ENCODE measurements around the gene HEATR5A. TPM values are rescaled to one million over a fixed set of nuclear protein-coding genes. Genes with fewer than 3 reads are reported as not detected.
"Not testable (repeated sequence)": the region's sequence is repeated elsewhere in the genome, so short reads cannot be mapped to it uniquely, and the experiment has no call there.

Gene HEATR5A
- total RNA-seq, 4 donors from 2014 or later: 15.3 to 58.4 (median 38.5) TPM

DNA sequence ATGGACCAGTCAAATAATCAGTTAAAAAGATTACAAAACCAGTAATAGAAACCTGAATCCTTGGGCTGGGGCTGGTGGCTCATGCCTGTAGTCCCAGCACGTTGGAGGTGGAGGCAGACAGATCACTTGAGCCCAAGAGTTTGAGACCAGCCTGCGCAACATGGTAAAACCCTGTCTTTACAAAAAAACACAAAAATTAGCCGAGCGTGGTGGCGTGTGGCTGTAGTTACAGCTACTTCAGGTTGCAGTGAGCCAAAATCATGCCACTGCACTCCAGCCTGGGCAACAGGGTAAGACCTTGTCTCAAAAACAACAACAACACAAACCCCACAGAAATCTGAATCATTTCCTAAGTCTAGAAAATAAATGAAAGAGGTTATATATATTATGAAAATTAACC lies 100.6 kb downstream of the HEATR5A start:
- in situ Hi-C loops (cut with MboI; ENCODE audit: low pct_ligation_motif_present in 1 of 4, low pct_unique_long_range_greater_than_20kb in 1 of 4, low sequenced_read_pairs in 3 of 4): no loop called here
- no peak overlapping the region for H3K27ac ChIP-seq
- H3K36me3 ChIP-seq: peaks cover 0 to 33% (median 13%) of the 10 kb centered on the region in 4 donors
- TF ChIP-seq, protein P1, sequence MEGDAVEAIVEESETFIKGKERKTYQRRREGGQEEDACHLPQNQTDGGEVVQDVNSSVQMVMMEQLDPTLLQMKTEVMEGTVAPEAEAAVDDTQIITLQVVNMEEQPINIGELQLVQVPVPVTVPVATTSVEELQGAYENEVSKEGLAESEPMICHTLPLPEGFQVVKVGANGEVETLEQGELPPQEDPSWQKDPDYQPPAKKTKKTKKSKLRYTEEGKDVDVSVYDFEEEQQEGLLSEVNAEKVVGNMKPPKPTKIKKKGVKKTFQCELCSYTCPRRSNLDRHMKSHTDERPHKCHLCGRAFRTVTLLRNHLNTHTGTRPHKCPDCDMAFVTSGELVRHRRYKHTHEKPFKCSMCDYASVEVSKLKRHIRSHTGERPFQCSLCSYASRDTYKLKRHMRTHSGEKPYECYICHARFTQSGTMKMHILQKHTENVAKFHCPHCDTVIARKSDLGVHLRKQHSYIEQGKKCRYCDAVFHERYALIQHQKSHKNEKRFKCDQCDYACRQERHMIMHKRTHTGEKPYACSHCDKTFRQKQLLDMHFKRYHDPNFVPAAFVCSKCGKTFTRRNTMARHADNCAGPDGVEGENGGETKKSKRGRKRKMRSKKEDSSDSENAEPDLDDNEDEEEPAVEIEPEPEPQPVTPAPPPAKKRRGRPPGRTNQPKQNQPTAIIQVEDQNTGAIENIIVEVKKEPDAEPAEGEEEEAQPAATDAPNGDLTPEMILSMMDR (IDR thresholded peaks at IDR 0.05): no peak
- TF ChIP-seq EP300 (IDR thresholded peaks at IDR 0.05; ENCODE audit: low read depth) (no peak), POLR2AphosphoS5 (IDR thresholded peaks at IDR 0.05) (no peak), POLR2A (IDR thresholded peaks at IDR 0.05) (no peak)
- no peak for DNase-seq
- H3K9me3 ChIP-seq: no peaks in the 10 kb centered on the region
- no peak overlapping the region for H3K4me3 ChIP-seq
- no peaks in the 10 kb centered on the region for H3K27me3 ChIP-seq
- H3K4me1 ChIP-seq: no peaks in the 10 kb centered on the region
- intact Hi-C loops (cut with DNase I; ENCODE audit: low total_unique reads): no loop called here
- 92 to 97% methylated on average over 2 to 5 of the region's 5 CpGs for WGBS, 2 donors (ENCODE audit: low coverage in 1 of 2)

DNA sequence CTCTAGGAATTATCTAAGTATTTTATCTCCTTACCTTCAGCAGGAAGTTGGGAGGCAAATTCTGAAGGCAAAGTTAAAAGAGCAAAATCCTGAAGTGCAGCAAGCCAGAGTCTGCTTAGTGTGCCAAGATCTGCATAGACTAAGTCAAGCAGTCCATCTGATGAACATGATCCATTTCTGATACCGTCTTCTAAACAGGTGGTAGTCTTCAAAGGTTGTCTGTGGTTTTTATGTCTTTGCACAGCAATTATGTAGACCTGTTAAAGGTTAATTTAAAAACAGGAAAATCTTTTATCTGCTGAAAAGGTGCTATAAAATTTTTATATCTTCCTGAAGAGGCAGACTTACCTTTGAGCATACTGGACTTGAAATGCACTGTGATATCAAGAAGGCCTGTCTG lies 107.4 kb downstream of the HEATR5A start:
- Histone ChIP-seq H3K36me3 (peaks cover 0 to 51% (median 11%) of the 10 kb centered on the region in 4 donors), H3K4me1 (peaks cover 0 to 11% (median 0%) of the 10 kb centered on the region in 4 donors), H3K9me3 (no peaks in the 10 kb centered on the region), H3K4me3 (no peak overlapping the region), H3K27ac (peak overlapping the region in 1 of 4 donors; percentile 26), H3K27me3 (no peaks in the 10 kb centered on the region)
- no peak for DNase-seq
- peak in 1 of 3 donors; percentile 23 for TF ChIP-seq POLR2AphosphoS5 (IDR thresholded peaks at IDR 0.05)
- TF ChIP-seq, protein P1 (IDR thresholded peaks at IDR 0.05): no peak
- WGBS, 2 donors (ENCODE audit: low coverage in 1 of 2): 44 to 80% methylated on average over 1 of the region's 1 CpG
- in situ Hi-C loops (cut with MboI; ENCODE audit: low pct_ligation_motif_present in 1 of 4, low pct_unique_long_range_greater_than_20kb in 1 of 4, low sequenced_read_pairs in 3 of 4) (no loop called here), intact Hi-C loops (cut with DNase I; ENCODE audit: low total_unique reads) (no loop called here)

DNA sequence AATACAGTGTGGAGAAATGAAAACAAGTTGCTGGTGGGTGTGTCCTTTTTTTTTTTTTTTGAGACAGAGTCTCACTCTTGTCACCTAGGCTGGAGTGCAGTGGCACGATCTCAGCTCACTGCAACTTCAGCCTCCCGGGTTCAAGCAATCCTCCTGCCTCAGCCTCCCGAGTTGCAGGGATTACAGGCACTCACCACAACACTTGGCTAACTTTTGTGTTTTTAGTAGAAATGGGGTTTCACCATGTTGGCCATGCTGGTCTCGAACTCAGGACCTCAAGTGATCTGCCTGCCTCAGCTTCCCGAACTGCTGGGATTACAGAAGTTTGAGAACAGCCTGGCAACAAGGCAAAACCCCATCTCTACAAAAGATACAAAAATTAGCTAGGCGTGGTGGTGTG lies 108.0 kb downstream of the HEATR5A start:
- Histone ChIP-seq H3K4me1 (peaks cover 0 to 11% (median 2%) of the 10 kb centered on the region in 4 donors), H3K36me3 (peaks cover 0 to 50% (median 13%) of the 10 kb centered on the region in 4 donors), H3K27ac (peak overlapping the region in 1 of 4 donors; percentile 26)
- H3K9me3 ChIP-seq; intact Hi-C loops (cut with DNase I; ENCODE audit: low total_unique reads); H3K4me3 ChIP-seq; DNase-seq; H3K27me3 ChIP-seq; in situ Hi-C loops (cut with MboI; ENCODE audit: low pct_ligation_motif_present in 1 of 4, low pct_unique_long_range_greater_than_20kb in 1 of 4, low sequenced_read_pairs in 3 of 4): not testable (repeated sequence)
- WGBS, 2 donors (ENCODE audit: low coverage in 1 of 2): 90 to 93% methylated on average over 3 to 6 of the region's 6 CpGs

DNA sequence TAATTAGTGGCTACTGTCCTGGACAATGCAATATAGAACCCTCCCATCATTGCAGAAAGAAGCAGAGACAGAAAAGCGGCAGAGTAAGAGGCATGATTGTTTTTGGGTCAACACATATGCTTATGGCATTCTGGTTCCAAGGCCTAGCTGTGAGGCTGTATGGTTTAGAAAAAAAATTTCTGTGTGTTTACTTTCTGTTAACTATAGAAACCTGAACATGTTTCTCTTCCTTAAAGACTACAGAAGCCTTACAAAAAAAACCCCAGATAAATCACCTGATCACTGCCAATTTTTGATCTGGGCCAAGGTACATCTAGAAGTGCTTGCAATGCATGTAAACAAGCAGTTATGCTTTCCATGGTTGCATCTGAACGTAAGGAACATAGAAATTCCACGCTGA lies 112.7 kb downstream of the HEATR5A start:
- H3K9me3 ChIP-seq: no peaks in the 10 kb centered on the region
- peaks cover 0 to 67% (median 15%) of the 10 kb centered on the region in 4 donors for H3K36me3 ChIP-seq
- no peak for DNase-seq
- in situ Hi-C loops (cut with MboI; ENCODE audit: low pct_ligation_motif_present in 1 of 4, low pct_unique_long_range_greater_than_20kb in 1 of 4, low sequenced_read_pairs in 3 of 4): no loop called here
- peaks cover 0 to 4% (median 2%) of the 10 kb centered on the region in 4 donors for H3K4me1 ChIP-seq
- no peak overlapping the region for H3K27ac ChIP-seq
- intact Hi-C loops (cut with DNase I; ENCODE audit: low total_unique reads): no loop called here
- H3K4me3 ChIP-seq: no peak overlapping the region
- TF ChIP-seq, protein P1 (IDR thresholded peaks at IDR 0.05): peak in 1 of 5 experiments; percentile 2
- TF ChIP-seq POLR2AphosphoS5 (IDR thresholded peaks at IDR 0.05) (no peak), POLR2A (IDR thresholded peaks at IDR 0.05) (no peak)
- 77 to 83% methylated on average over 3 of the region's 3 CpGs for WGBS, 2 donors (ENCODE audit: low coverage in 1 of 2)
- no peaks in the 10 kb centered on the region for H3K27me3 ChIP-seq

DNA sequence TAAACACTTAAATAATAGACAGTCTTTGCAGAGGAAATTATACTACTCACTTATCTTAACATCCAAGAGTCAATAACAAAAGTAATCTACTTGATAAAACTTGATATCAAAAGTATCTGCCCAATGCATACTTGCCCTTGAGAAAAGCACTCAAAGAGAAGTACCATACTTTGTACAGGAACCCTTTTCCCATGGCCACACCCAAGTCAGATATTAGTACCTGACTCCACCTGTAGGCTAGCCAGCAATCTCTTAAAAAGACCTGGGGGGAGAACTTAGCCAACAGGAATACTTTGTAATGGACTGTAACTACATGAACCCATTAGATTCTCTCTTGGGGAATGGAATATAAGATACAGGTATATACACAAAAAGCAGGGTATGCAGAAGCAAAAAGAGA lies 113.2 kb downstream of the HEATR5A start:
- TF ChIP-seq, protein P1 (IDR thresholded peaks at IDR 0.05): peak in 1 of 5 experiments; percentile 14
- no peak for TF ChIP-seq POLR2A (IDR thresholded peaks at IDR 0.05)
- Histone ChIP-seq H3K4me1 (peaks cover 0 to 4% (median 2%) of the 10 kb centered on the region in 4 donors), H3K36me3 (peaks cover 0 to 67% (median 16%) of the 10 kb centered on the region in 4 donors), H3K27ac (no peak overlapping the region), H3K4me3 (no peak overlapping the region), H3K9me3 (no peaks in the 10 kb centered on the region), H3K27me3 (no peaks in the 10 kb centered on the region)
- intact Hi-C loops (cut with DNase I; ENCODE audit: low total_unique reads) (no loop called here), in situ Hi-C loops (cut with MboI; ENCODE audit: low pct_ligation_motif_present in 1 of 4, low pct_unique_long_range_greater_than_20kb in 1 of 4, low sequenced_read_pairs in 3 of 4) (no loop called here)
- DNase-seq: no peak

Measured in transverse colon (tissue), 4 donors.